Small intestine (tissue), 7 donors: Measurements from ENCODE around the gene DISC1. TPM values are rescaled to one million over a fixed set of nuclear protein-coding genes. Genes with fewer than 3 reads are reported as not detected.
"Not testable (repeated sequence)": the region's sequence is repeated elsewhere in the genome, so short reads cannot be mapped to it uniquely, and the experiment has no call there.

ENCODE experiments used
- DNase-seq, 2 donors: peaks; one replicate each; pipeline versions ENCODE4 v3.0.0 to v3.0.0-alpha.2; 2013
- FAIRE-seq: peaks from 2 replicates; lab custom pipeline; 2012; peaks lifted over from hg19 to GRCh38; lab: Jason Lieb, UNC
- H3K27ac ChIP-seq, 3 donors: one replicate each; pipeline ENCODE4 v1.5.1; 2013; ENCODE audit warnings: low read length in 2 of 3, mild to moderate bottlenecking in 2 of 3, control low read depth in 1 of 3, inconsistent platforms in 1 of 3, low read depth in 1 of 3, moderate library complexity in 1 of 3
- H3K27me3 ChIP-seq, 3 donors: one replicate each; pipeline ENCODE4 v1.6.1; 2013; ENCODE audit warnings: low read length in 3 of 3, inconsistent platforms in 1 of 3; ENCODE audit not compliant: control insufficient read depth in 3 of 3, insufficient read depth in 3 of 3
- H3K36me3 ChIP-seq, 3 donors: one replicate each; pipeline ENCODE4 v1.6.1; 2013; ENCODE audit warnings: low read length in 3 of 3, inconsistent platforms in 1 of 3, low read depth in 1 of 3, mild to moderate bottlenecking in 1 of 3, moderate library complexity in 1 of 3; ENCODE audit not compliant: control insufficient read depth in 3 of 3, insufficient read depth in 2 of 3
- H3K4me1 ChIP-seq, 3 donors: one replicate each; pipeline ENCODE4 v1.6.1; 2013; ENCODE audit warnings: low read length in 2 of 3, inconsistent platforms in 1 of 3, low read depth in 1 of 3, mild to moderate bottlenecking in 1 of 3, moderate library complexity in 1 of 3; ENCODE audit not compliant: control insufficient read depth in 3 of 3, insufficient read depth in 2 of 3
- H3K4me3 ChIP-seq, 3 donors: one replicate each; pipeline ENCODE4 v1.5.1; 2013; ENCODE audit warnings: low read length in 3 of 3, control low read depth in 1 of 3, inconsistent platforms in 1 of 3, low read depth in 1 of 3, mild to moderate bottlenecking in 1 of 3, moderate library complexity in 1 of 3
- H3K9me3 ChIP-seq, 2 donors: one replicate each; pipeline ENCODE4 v1.6.1; 2013; ENCODE audit warnings: low read depth in 1 of 2, low read length in 1 of 2; ENCODE audit not compliant: control insufficient read depth in 2 of 2, insufficient read depth in 1 of 2
- WGBS, 3 donors: extraction: QIAGEN DNeasy Blood & Tissue Kit; methylation state at CpG; one replicate each; pipeline ENCODE4 v1.1.7; 2013; 5-methylcytosine and 5-hydroxymethylcytosine counted together
- polyA plus RNA-seq, 4 donors: library from polyadenylated mRNA; stranded (reverse) in 3 of 4; unstranded in 1 of 4; fragments of 200-250 nt in 3 of 4; fragments of 120-200 nt in 1 of 4; gene quantifications; one replicate each; pipeline versions ENCODE4 v1.2.1 to v1.2.3, GENCODE V29; 2013
- donor health status: healthy with polysubstance abuse.
- donor health status: control.
- donor health status: control.
- donor health status: Bipolar disorder and iron deficiency.
- donor health status: healthy.

The DISC1 gene
- polyA plus RNA-seq, 4 donors = 0.27 to 2.1 (median 0.85) TPM; not detected in 1

DNA sequence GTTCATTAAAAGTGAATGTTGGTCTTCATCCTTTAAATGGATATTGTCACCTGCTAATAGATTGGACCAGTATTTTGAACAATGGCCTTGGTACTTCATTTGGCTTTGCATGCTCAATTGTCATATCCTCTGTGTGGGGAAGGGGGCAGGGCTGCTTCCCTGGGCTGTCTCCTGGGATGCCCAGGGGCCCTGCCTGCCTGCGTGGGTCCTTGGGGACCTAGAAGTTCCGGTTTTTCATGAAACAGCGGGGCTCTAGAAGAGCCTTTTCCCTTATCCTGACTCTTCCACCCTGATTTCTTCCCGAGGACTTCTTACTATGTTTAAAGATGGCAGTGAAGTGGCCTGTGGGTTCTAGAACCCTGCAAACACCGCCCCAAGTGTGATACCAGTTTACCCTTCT lies 97.5 kb downstream of the DISC1 start:
- Histone ChIP-seq H3K9me3 (no peaks in the 10 kb centered on the region), H3K27me3 (no peaks in the 10 kb centered on the region), H3K27ac (no peak overlapping the region), H3K36me3 (no peaks in the 10 kb centered on the region), H3K4me3 (no peak overlapping the region), H3K4me1 (no peaks in the 10 kb centered on the region)
- 64 to 90% (median 86%) methylated on average over 5 of the region's 5 CpGs for WGBS, 3 donors
- DNase-seq (no peak), FAIRE-seq (no peak)

DNA sequence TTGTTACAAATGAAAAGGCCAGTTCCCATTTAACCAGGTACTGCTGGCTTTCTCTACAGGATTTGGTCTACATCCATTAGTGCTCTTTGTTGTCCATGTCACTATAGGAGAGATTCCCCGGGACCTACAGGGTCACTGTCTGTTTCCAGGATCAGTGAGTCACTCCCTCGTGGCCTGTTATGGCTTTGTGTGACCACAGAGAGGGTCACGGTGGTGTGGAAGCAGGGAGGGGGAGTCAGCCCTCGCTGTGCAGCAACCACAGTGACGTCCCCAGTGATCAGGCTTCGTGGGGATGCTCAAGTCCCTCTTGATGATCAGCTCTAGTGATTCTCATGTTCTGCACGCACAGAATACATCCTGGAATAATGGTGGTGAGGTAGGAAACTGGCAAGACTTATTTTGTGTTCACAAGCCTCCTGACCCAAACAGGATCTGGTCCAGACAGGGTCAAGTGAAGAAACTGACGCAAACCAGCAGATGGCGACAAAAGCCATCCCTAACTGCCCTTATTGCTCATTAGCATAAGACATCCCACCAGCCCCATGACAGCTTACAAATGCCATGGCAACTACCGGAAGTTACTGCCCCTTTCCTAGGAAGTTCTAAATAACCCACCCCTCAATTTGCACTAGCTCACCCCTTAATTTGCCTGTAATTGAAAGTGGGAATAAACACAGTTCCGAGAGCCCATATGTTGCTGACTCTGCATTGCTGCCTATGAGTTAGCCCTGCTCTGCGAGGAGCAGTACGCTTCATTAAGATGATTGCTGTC lies 98.5 kb downstream of the DISC1 start:
- WGBS, 3 donors = 73 to 78% (median 77%) methylated on average over 13 of the region's 13 CpGs
- no peaks in the 10 kb centered on the region for H3K27me3 ChIP-seq
- DNase-seq = peak; percentile 31 to 36
- H3K9me3 ChIP-seq = no peaks in the 10 kb centered on the region
- no peak overlapping the region for H3K4me3 ChIP-seq
- no peak for FAIRE-seq
- H3K27ac ChIP-seq = no peak overlapping the region
- no peaks in the 10 kb centered on the region for H3K36me3 ChIP-seq
- no peaks in the 10 kb centered on the region for H3K4me1 ChIP-seq

DNA sequence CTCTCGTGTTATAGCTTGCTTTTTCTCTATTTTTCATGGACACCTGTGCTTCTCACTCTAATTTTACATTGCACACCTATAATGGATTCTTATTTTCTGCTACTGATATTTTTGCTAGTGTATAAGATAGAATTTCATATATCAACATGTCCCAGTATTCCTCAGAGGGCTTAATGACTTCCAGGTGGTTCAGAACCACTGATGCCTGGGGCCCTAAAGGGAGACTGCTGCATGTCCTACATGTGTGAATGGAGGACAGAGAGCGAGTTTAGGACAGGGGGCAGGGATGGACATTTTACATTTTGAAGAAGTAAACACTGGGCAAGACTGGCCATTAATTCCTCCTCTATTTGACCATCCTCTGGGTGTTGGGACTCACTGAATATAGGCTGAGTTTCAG lies 100.6 kb downstream of the DISC1 start:
- WGBS, 3 donors = 84 to 87% (median 86%) methylated on average over 2 of the region's 2 CpGs
- H3K4me3 ChIP-seq = no peak overlapping the region
- no peaks in the 10 kb centered on the region for H3K27me3 ChIP-seq
- no peaks in the 10 kb centered on the region for H3K9me3 ChIP-seq
- DNase-seq (no peak), FAIRE-seq (no peak)
- H3K36me3 ChIP-seq = no peaks in the 10 kb centered on the region
- no peaks in the 10 kb centered on the region for H3K4me1 ChIP-seq
- H3K27ac ChIP-seq = no peak overlapping the region

DNA sequence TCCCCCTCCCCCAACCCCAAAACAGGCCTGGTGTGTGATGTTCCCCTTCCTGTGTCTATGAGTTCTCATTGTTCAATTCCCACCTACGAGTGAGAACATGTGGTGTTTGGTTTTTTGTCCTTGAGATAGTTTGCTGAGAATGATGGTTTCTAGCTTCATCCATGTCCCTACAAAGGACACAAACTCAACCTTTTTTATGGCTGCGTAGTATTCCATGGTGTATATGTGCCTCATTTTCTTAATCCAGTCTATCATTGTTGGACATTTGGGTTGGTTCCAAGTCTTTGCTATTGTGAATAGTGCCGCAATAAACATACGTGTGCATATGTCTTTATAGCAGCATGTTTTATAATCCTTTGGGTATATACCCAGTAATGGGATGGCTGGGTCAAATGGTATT lies 102.4 kb downstream of the DISC1 start:
- WGBS, 3 donors = 94 to 98% (median 97%) methylated on average over 2 to 4 of the region's 4 CpGs
- H3K9me3 ChIP-seq, FAIRE-seq, H3K4me3 ChIP-seq, DNase-seq, H3K4me1 ChIP-seq, H3K36me3 ChIP-seq, H3K27me3 ChIP-seq, H3K27ac ChIP-seq: not testable (repeated sequence)

DNA sequence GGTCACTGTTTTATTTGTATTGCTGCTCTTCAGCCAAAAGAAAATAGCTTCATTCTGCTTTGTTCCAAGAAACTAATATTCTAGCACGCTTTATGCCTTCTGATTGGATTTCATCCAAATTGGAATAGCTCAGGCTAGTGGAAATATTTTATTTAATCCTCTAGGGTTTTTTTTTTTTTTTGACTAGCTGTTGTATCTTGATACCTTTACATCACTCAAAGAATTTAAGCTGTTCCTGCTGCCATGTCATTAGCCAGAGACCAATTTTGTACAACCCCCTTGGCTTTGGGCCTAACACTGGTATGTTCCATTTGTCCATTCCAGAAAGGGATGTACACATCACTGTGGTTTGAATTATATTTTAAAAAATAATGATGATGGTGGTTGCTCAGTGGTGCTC lies 103.0 kb downstream of the DISC1 start:
- Histone ChIP-seq H3K4me1 (no peaks in the 10 kb centered on the region), H3K9me3 (no peaks in the 10 kb centered on the region), H3K4me3 (no peak overlapping the region), H3K27ac (no peak overlapping the region), H3K36me3 (no peaks in the 10 kb centered on the region), H3K27me3 (no peaks in the 10 kb centered on the region)
- DNase-seq (no peak), FAIRE-seq (no peak)
- WGBS, 3 donors = 0 to 62% (median 5%) methylated on average over 1 of the region's 1 CpG

DNA sequence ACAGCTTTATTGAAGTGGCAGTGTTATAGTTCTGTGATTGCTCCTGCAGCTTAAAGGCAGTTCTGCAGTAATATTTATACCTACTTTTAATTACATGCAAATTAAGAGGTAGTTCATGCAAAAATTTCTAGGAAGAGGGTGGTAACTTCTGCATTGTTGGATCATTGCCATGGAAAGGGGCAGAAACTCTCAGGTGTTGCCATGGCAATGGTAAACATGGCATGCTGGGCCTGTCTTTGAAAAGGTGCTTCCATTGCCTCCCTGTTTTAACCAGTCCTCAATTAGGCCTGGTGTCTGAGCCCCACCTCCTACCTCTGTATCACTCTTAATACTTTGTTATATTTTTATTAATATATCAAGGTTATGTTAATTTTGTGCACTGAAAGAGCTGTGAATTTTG lies 104.7 kb downstream of the DISC1 start:
- Histone ChIP-seq H3K27ac (no peak overlapping the region), H3K27me3 (no peaks in the 10 kb centered on the region), H3K36me3 (no peaks in the 10 kb centered on the region), H3K9me3 (no peaks in the 10 kb centered on the region), H3K4me3 (no peak overlapping the region), H3K4me1 (no peaks in the 10 kb centered on the region)
- DNase-seq (no peak), FAIRE-seq (no peak)

DNA sequence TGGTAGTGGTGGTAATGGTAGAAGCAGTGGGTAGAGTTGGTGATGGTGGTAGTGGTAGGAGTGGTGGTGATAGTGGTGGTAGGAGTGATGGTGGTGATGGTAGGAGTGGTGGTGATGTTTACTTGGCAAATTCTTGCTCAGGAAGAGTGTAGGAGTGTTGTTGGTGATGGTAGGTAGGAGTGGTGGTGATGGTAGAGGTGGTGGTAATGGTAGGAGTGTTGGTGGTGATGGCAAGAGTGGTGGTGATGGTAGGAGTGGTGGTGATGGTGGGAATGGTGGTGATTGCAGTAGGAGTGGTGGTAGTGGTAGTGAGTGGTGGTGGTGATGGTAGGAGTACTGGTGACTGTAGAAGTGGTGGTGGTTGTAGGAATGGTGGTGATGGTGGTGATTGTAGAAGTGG lies 106.5 kb downstream of the DISC1 start:
- FAIRE-seq (no peak), DNase-seq (no peak)
- H3K36me3 ChIP-seq = no peaks in the 10 kb centered on the region

DNA sequence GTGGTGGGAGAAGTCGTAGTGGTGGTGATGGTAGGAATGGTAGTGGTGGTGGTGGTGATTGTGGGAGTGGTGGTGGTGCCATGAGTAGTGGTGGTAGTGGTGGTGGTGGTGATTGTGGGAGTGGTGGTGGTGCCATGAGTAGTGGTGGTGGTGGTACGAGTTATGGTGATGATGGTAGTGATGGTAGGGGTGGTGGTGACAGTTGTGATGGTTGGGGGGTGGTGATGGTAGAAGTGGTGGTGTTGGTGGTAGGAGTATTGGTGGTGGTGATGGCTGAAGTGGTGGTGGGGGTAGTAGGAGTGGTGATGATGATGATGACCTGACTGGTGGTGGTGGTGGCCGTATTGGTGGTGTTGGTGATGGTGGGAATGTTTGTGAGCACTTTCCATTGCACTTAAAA lies 107.1 kb downstream of the DISC1 start:
- DNase-seq = no peak
- H3K4me1 ChIP-seq = no peaks in the 10 kb centered on the region
- H3K9me3 ChIP-seq = no peaks in the 10 kb centered on the region
- no peak overlapping the region for H3K27ac ChIP-seq
- 77 to 92% (median 83%) methylated on average over 3 of the region's 3 CpGs for WGBS, 3 donors
- H3K36me3 ChIP-seq = no peaks in the 10 kb centered on the region
- no peak for FAIRE-seq
- no peak overlapping the region for H3K4me3 ChIP-seq
- no peaks in the 10 kb centered on the region for H3K27me3 ChIP-seq

More for the DNA sequence above, 106.5 kb downstream of the DISC1 start:
- Histone ChIP-seq H3K4me1 (no peaks in the 10 kb centered on the region), H3K4me3 (no peak overlapping the region), H3K9me3 (no peaks in the 10 kb centered on the region), H3K27me3 (no peaks in the 10 kb centered on the region), H3K27ac (no peak overlapping the region)

DNA sequence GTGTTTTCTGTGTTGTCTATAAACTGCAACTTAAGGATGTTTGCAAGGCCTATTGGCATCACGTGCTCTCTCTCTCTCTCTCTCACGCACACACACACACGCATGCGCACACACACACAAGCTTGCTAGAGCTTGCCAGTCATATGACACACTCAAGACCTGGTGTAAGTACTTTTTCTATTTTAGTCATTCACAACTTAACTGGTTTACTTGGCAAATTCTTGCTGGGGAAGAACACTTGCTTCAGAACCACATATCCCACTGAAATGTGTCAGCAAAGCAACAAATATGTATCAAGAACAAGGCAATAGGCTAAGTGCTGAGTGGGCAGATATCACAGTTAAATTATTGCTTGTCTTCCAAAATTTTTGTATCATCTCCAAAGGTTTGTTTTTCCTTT lies 107.8 kb downstream of the DISC1 start:
- DNase-seq = no peak
- no peak overlapping the region for H3K4me3 ChIP-seq
- H3K9me3 ChIP-seq = peaks cover 0 to 3% of the 10 kb centered on the region in 2 donors
- no peaks in the 10 kb centered on the region for H3K4me1 ChIP-seq
- H3K36me3 ChIP-seq = no peaks in the 10 kb centered on the region
- FAIRE-seq = no peak
- WGBS, 3 donors = 90 to 95% (median 94%) methylated on average over 4 of the region's 4 CpGs
- no peak overlapping the region for H3K27ac ChIP-seq
- H3K27me3 ChIP-seq = no peaks in the 10 kb centered on the region
